H1 (cell line): ENCODE data around the gene SEL1L3. TPM values are rescaled to one million over a fixed set of nuclear protein-coding genes. Genes with fewer than 3 reads are reported as not detected.

Experiments used
- CTCF ChIA-PET: fragments of 300-600 bp; sonication (Branson Sonifier 250); formaldehyde crosslinking; loops from one replicate; lab custom pipeline; 2021; ENCODE audit not compliant: partially characterized antibody; lab: Charles Lee
- POLR2A ChIA-PET: fragments of 300-600 bp; sonication (Branson Sonifier 250); formaldehyde crosslinking; loops from one replicate; lab custom pipeline; 2021; ENCODE audit warnings: inconsistent platforms; ENCODE audit not compliant: partially characterized antibody; lab: Charles Lee
- DNase-seq, 2 experiments: peaks; one replicate each; pipeline versions ENCODE4 v3.0.0 to v3.0.0-alpha.2; 2010 to 2022; ENCODE audit warnings: low spot score in 2 of 2, low read depth in 1 of 2, mixed read lengths in 1 of 2
- FAIRE-seq: peaks from 2 replicates; lab custom pipeline; 2011; peaks lifted over from hg19 to GRCh38; lab: Jason Lieb, UNC
- H2AFZ ChIP-seq: 2 replicates; pipeline ENCODE4 v1.8.1; 2012; ENCODE audit warnings: low read length, inconsistent platforms
- H2AK5ac ChIP-seq: 2 replicates; pipeline ENCODE4 v1.6.1; 2013; ENCODE audit warnings: low read depth, low read length
- H2BK120ac ChIP-seq: replicated peaks from 2 replicates; pipeline ENCODE3; 2013; ENCODE audit warnings: low read depth, low read length, inconsistent platforms
- H2BK12ac ChIP-seq: 2 replicates; pipeline ENCODE4 v1.6.1; 2013; ENCODE audit warnings: low read depth, low read length
- H2BK15ac ChIP-seq: 2 replicates; pipeline ENCODE4 v1.6.1; 2013; ENCODE audit warnings: low read length
- H2BK20ac ChIP-seq: 2 replicates; pipeline ENCODE4 v1.6.1; 2013; ENCODE audit warnings: low read length
- H2BK5ac ChIP-seq: 2 replicates; pipeline ENCODE4 v1.6.1; 2013; ENCODE audit warnings: low read depth, low read length
- H3K14ac ChIP-seq: 2 replicates; pipeline ENCODE4 v1.6.1; 2013; ENCODE audit warnings: inconsistent platforms; ENCODE audit not compliant: insufficient read length
- H3K18ac ChIP-seq: 2 replicates; pipeline ENCODE4 v1.6.1; 2013; ENCODE audit warnings: low read length; ENCODE audit errors: extremely low read depth
- H3K23ac ChIP-seq: 2 replicates; pipeline ENCODE4 v1.6.1; 2013; ENCODE audit warnings: inconsistent platforms; ENCODE audit not compliant: insufficient read length
- H3K23me2 ChIP-seq: 2 replicates; pipeline ENCODE4 v1.6.1; 2013; ENCODE audit warnings: low read depth, low read length
- H3K27ac ChIP-seq: 2 replicates; pipeline ENCODE4 v1.6.1; 2011; ENCODE audit warnings: low read depth, low read length, inconsistent platforms
- H3K27me3 ChIP-seq, 4 experiments: replicated peaks in 1 of 4; 1 replicate in 1 of 4; 2 replicates in 3 of 4; pipeline versions ENCODE4 v1.6.1 to v1.8.1; 2011 to 2013; ENCODE audit warnings: low read length in 3 of 4, mild to moderate bottlenecking in 3 of 4, inconsistent platforms in 2 of 4, mixed read lengths in 2 of 4, moderate library complexity in 1 of 4; ENCODE audit not compliant: control insufficient read depth in 3 of 4, insufficient read depth in 3 of 4; ENCODE audit errors: extremely low read depth in 1 of 4
- H3K36me3 ChIP-seq, 4 experiments: 2 replicates each; pipeline versions ENCODE4 v1.6.1 to v1.8.1; 2011 to 2013; ENCODE audit warnings: mild to moderate bottlenecking in 4 of 4, low read length in 3 of 4, moderate library complexity in 2 of 4, control low read depth in 1 of 4, inconsistent platforms in 1 of 4; ENCODE audit not compliant: insufficient read depth in 4 of 4, control insufficient read depth in 2 of 4
- H3K4ac ChIP-seq: replicated peaks from 2 replicates; pipeline ENCODE3; 2013; ENCODE audit warnings: low read length, low read depth, mixed read lengths, inconsistent platforms; ENCODE audit not compliant: insufficient read length
- H3K4me1 ChIP-seq, 4 experiments: replicated peaks in 1 of 4; 1 replicate in 1 of 4; 2 replicates in 3 of 4; pipeline versions ENCODE4 v1.6.1 to v1.8.1; 2011 to 2013; ENCODE audit warnings: low read length in 3 of 4, inconsistent platforms in 2 of 4, mixed read lengths in 1 of 4; ENCODE audit not compliant: insufficient read depth in 4 of 4, control insufficient read depth in 3 of 4
- H3K4me2 ChIP-seq, 2 experiments: 2 replicates each; pipeline versions ENCODE4 v1.6.1 to v1.8.1; 2011 to 2013; ENCODE audit warnings: low read depth in 2 of 2, low read length in 2 of 2, control low read depth in 1 of 2, inconsistent platforms in 1 of 2, mild to moderate bottlenecking in 1 of 2; ENCODE audit not compliant: insufficient read depth in 1 of 2
- H3K4me3 ChIP-seq, 4 experiments: fragments of 200-600, 300-600 bp in 1 of 4; sonication (generic), shearing (Covaris generic), sonication (Bioruptor Twin) in 1 of 4; 2 replicates each; pipeline versions ENCODE4 v1.5.1 to v1.8.1; 2011 to 2016; ENCODE audit warnings: low read length in 4 of 4, low read depth in 3 of 4, control low read depth in 2 of 4, inconsistent platforms in 2 of 4, mild to moderate bottlenecking in 2 of 4, mixed read lengths in 1 of 4, moderate library complexity in 1 of 4; ENCODE audit not compliant: insufficient read depth in 2 of 4; ENCODE audit errors: extremely low read depth in 1 of 4
- H3K56ac ChIP-seq: replicated peaks from 2 replicates; pipeline ENCODE3; 2013; ENCODE audit warnings: low read depth, mild to moderate bottlenecking, mixed read lengths, low read length, inconsistent platforms; ENCODE audit not compliant: insufficient read length
- H3K79me1 ChIP-seq: 2 replicates; pipeline ENCODE4 v1.6.1; 2013; ENCODE audit warnings: low read depth, low read length, control low read depth
- H3K79me2 ChIP-seq, 2 experiments: 2 replicates each; pipeline versions ENCODE4 v1.6.1 to v1.8.1; 2012 to 2013; ENCODE audit warnings: low read length in 2 of 2, mild to moderate bottlenecking in 2 of 2, inconsistent platforms in 1 of 2; ENCODE audit not compliant: insufficient read depth in 2 of 2, control insufficient read depth in 1 of 2
- H3K9ac ChIP-seq, 4 experiments: replicated peaks in 1 of 4; 1 replicate in 1 of 4; 2 replicates in 3 of 4; pipeline versions ENCODE4 v1.6.1 to v1.8.1; 2011 to 2013; ENCODE audit warnings: low read depth in 3 of 4, low read length in 3 of 4, control low read depth in 2 of 4, mild to moderate bottlenecking in 2 of 4, moderate library complexity in 2 of 4, inconsistent platforms in 1 of 4; ENCODE audit errors: extremely low read depth in 1 of 4
- H3K9me3 ChIP-seq, 2 experiments: 2 replicates each; pipeline versions ENCODE4 v1.6.1 to v1.8.1; 2012 to 2013; ENCODE audit warnings: mild to moderate bottlenecking in 2 of 2, moderate library complexity in 2 of 2, control low read depth in 1 of 2, inconsistent platforms in 1 of 2, low read depth in 1 of 2, low read length in 1 of 2, mixed read lengths in 1 of 2; ENCODE audit not compliant: insufficient read depth in 2 of 2
- H4K20me1 ChIP-seq, 2 experiments: replicated peaks in 1 of 2; 2 replicates each; pipeline versions ENCODE3 to v1.8.1; 2011 to 2013; ENCODE audit warnings: inconsistent platforms in 2 of 2, low read length in 2 of 2, mild to moderate bottlenecking in 1 of 2; ENCODE audit not compliant: insufficient read depth in 2 of 2, control insufficient read depth in 1 of 2
- H4K5ac ChIP-seq: 2 replicates; pipeline ENCODE4 v1.6.1; 2013; ENCODE audit warnings: low read length, low read depth, mixed read lengths, inconsistent platforms; ENCODE audit not compliant: insufficient read length
- H4K8ac ChIP-seq: 2 replicates; pipeline ENCODE4 v1.8.0; 2013; ENCODE audit warnings: mild to moderate bottlenecking, moderate library complexity, low read length, inconsistent platforms; ENCODE audit not compliant: insufficient read depth; ENCODE audit errors: extremely low read depth
- H4K91ac ChIP-seq: replicated peaks from 2 replicates; pipeline ENCODE3; 2013; ENCODE audit warnings: low read length, mixed read lengths, inconsistent platforms; ENCODE audit not compliant: insufficient read length
- ASH2L ChIP-seq: fragments of 200-600, 300-600 bp; sonication (generic); IDR thresholded peaks from one replicate; pipeline ENCODE4 v1.7.1; 2017; ENCODE audit warnings: low read length
- BACH1 ChIP-seq: IDR thresholded peaks from 2 replicates; pipeline ENCODE4 v1.6.1; 2012; ENCODE audit warnings: low read length, improper control_type of control experiment
- CBX8 ChIP-seq: fragments of 300-800, 300-1000 bp; sonication (generic); IDR thresholded peaks from 2 replicates; pipeline ENCODE4 v1.7.1; 2016; ENCODE audit warnings: low read depth, low read length, borderline replicate concordance
- CTBP2 ChIP-seq: IDR thresholded peaks from 2 replicates; pipeline ENCODE4 v1.7.0; 2011; ENCODE audit warnings: borderline replicate concordance, mild to moderate bottlenecking, moderate library complexity, mixed read lengths, low read length; ENCODE audit not compliant: insufficient read depth, insufficient read length
- E2F6 ChIP-seq: IDR thresholded peaks from 2 replicates; pipeline ENCODE4 v1.6.1; 2012; ENCODE audit warnings: inconsistent platforms
- EZH2 ChIP-seq: fragments of 200-600 bp; sonication (generic); IDR thresholded peaks from 2 replicates; pipeline ENCODE4 v1.7.1; 2012; ENCODE audit warnings: low read depth, mild to moderate bottlenecking, moderate library complexity, low read length, inconsistent platforms; ENCODE audit not compliant: severe bottlenecking
- KDM4A ChIP-seq: IDR thresholded peaks from one replicate; pipeline ENCODE4 v1.7.1; 2012; ENCODE audit warnings: low read depth, mild to moderate bottlenecking, moderate library complexity, low read length, inconsistent platforms; ENCODE audit not compliant: severe bottlenecking
- PHF8 ChIP-seq: fragments of 200-600 bp; sonication (generic); conservative IDR thresholded peaks from 2 replicates; pipeline ENCODE4 v1.7.1; 2012; ENCODE audit warnings: low read depth, mild to moderate bottlenecking, inconsistent platforms, low read length, moderate library complexity
- POLR2A ChIP-seq, 2 experiments: IDR thresholded peaks; 1 replicate in 1 of 2; 2 replicates in 1 of 2; pipeline ENCODE4 v1.6.1; 2011; ENCODE audit warnings: low read depth in 2 of 2, low read length in 2 of 2, mild to moderate bottlenecking in 2 of 2; ENCODE audit errors: control extremely low read depth in 1 of 2
- RAD21 ChIP-seq, 2 experiments: IDR thresholded peaks in 1 of 2; conservative IDR thresholded peaks in 1 of 2; 2 replicates each; pipeline ENCODE4 v1.6.1; 2011; ENCODE audit warnings: low read depth in 2 of 2, low read length in 2 of 2, improper control_type of control experiment in 1 of 2, inconsistent platforms in 1 of 2, mild to moderate bottlenecking in 1 of 2, moderate library complexity in 1 of 2
- RXRA ChIP-seq: IDR thresholded peaks from 2 replicates; pipeline ENCODE4 v1.6.1; 2011; ENCODE audit warnings: low read depth, mild to moderate bottlenecking, low read length, moderate library complexity; ENCODE audit not compliant: insufficient read depth
- WGBS, 2 experiments: shearing (Covaris generic) in 1 of 2; methylation state at CpG; one replicate each; pipeline versions ENCODE4 v1.1.6 to v1.1.7; 2013 to 2015; ENCODE audit warnings: low lambda C conversion rate in 2 of 2, mixed read lengths in 2 of 2, inconsistent platforms in 1 of 2, low coverage in 1 of 2, missing lambda C conversion rate in 1 of 2; ENCODE audit not compliant: insufficient replicate concordance in 2 of 2, insufficient coverage in 1 of 2, insufficient read length in 1 of 2; ENCODE audit errors: extremely low coverage in 1 of 2, missing lambda C conversion rate in 1 of 2; 5-methylcytosine and 5-hydroxymethylcytosine counted together
- polyA plus RNA-seq, 7 experiments: library from polyadenylated mRNA; depleted of rRNA in 3 of 7; stranded (reverse) in 5 of 7; unstranded in 2 of 7; fragments of >200 nt in 5 of 7; fragments of 200-250 nt in 2 of 7; gene quantifications; 1 replicate in 5 of 7; 2 replicates in 1 of 7; 4 replicates in 1 of 7; pipeline versions ENCODE4 v1.2.1 to v1.2.3, GENCODE V29; 2011 to 2013; ENCODE audit warnings: missing spikeins in 2 of 7, mixed read lengths in 2 of 7
- total RNA-seq: library from RNA; stranded (reverse); fragmentation: NEBNext Ultra II Directional; extraction: Animal tissue kit (Norgen Biotek cat#: 25700); gene quantifications from 2 replicates; pipeline ENCODE4 v1.2.1, GENCODE V29; 2021

Gene SEL1L3
- total and polyA plus RNA-seq, 2 of the 8 experiments (the other 6 are each of a cell fraction or from before 2014, with no cell fraction given) = 18.2 to 54.0 TPM

DNA sequence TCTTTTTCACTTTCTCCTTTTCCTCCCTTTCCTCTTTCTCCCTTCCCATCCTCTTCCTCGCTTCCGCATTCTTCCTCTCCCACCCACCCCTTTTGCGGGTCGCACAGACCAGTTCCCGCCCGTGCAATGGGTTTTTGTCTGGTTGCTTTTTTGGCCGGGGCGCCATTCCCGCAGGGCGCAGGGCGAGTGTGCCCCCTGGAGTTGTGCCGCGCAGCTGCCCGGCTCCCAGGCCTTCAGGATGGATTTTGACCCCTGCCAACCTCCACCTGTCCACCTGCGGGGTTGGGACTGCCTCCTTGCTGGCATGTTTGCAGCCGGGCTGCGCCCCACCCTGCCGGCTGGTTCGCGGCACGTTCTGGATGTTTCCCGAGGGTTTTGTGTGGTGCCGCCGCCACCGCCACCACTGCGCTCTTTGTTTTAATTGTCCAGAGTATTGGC is 578 bp upstream of the SEL1L3 start:
- Histone ChIP-seq H2BK5ac (peak overlapping the region; percentile 66), H3K36me3 (no peaks in the 10 kb centered on the region), H2BK12ac (no peak overlapping the region), H2AFZ (no peak overlapping the region; the same call in 1 of the 2 replicates), H3K79me2 (peaks cover 0 to 33% of the 10 kb centered on the region in 2 experiments; a peak in 2 of 4 replicates), H3K23me2 (peaks cover 6% of the 10 kb centered on the region; the same call in 1 of the 2 replicates), H4K20me1 (peaks cover 0 to 1% of the 10 kb centered on the region in 2 experiments), H3K4me3 (peak overlapping the region; percentile 46 to 77 (median 62)), H4K91ac (peak overlapping the region; percentile 79), H3K14ac (no peak overlapping the region), H3K18ac (peak overlapping the region; percentile 92), H3K4ac (no peak overlapping the region), H2BK15ac (no peak overlapping the region), H3K9ac (peak overlapping the region in 3 of 4 experiments; percentile 31 to 87 (median 49); a peak in 6 of 7 replicates), H3K4me2 (peak overlapping the region; percentile 74 to 82), H3K27ac (peak overlapping the region; percentile 13; the same call in 1 of the 2 replicates), H3K56ac (peak overlapping the region; percentile 60), H4K8ac (peak overlapping the region; percentile 84; the same call in 1 of the 2 replicates), H3K27me3 (peaks cover 0 to 10% (median 0%) of the 10 kb centered on the region in 4 experiments; a peak in 2 of 7 replicates), H2BK120ac (no peak overlapping the region), H2BK20ac (no peak overlapping the region), H3K4me1 (peaks cover 3 to 13% (median 9%) of the 10 kb centered on the region in 4 experiments; a peak in 5 of 7 replicates), H3K9me3 (no peaks in the 10 kb centered on the region), H2AK5ac (no peak overlapping the region), H3K79me1 (no peaks in the 10 kb centered on the region), H4K5ac (peak overlapping the region; percentile 59), H3K23ac (no peak overlapping the region)
- CTCF ChIA-PET = interaction anchor here (1.9 to 3.0 kb wide), 2 partner anchors 9 to 49 kb away, joined by 12 to 13 read pairs; partner anchors contain the start of gene SMIM20
- WGBS, 2 experiments = 4% methylated on average over 24 of the region's 26 CpGs; no CpG with 5 or more reads in 1 of the 2 experiments
- DNase-seq (peak; percentile 21 to 82), FAIRE-seq (no peak)
- POLR2A ChIA-PET = interaction anchor here (0.7 to 2.4 kb wide), 8 partner anchors 8 to 167 kb away, joined by 3 to 6 read pairs (median 3); no protein-coding TSS in a partner anchor
- TF ChIP-seq POLR2A (IDR thresholded peaks at IDR 0.05; ENCODE audit: control extremely low read depth in 1 of 2, low read depth in 2 of 2, low read length in 2 of 2) = peak in 1 of 2 experiments; percentile 34; a peak in 1 of 3 replicates
- TF ChIP-seq ASH2L = peak; percentile 96
- no peak for TF ChIP-seq RXRA
- peak; percentile 22; the same call in 1 of the 2 replicates for TF ChIP-seq BACH1
- TF ChIP-seq EZH2 = peak; percentile 23
- peak in 1 of 2 experiments; percentile 42; a peak in 1 of 4 replicates for TF ChIP-seq RAD21 (IDR thresholded peaks at IDR 0.05 in 1 of 2, conservative IDR thresholded peaks at IDR 0.05 in 1 of 2; ENCODE audit: low read depth in 2 of 2, low read length in 2 of 2)
- peak; percentile 47; the same call in 1 of the 2 replicates for TF ChIP-seq E2F6
- TF ChIP-seq CBX8 = no peak
- peak; percentile 60 for TF ChIP-seq CTBP2
- TF ChIP-seq PHF8 = peak; percentile 31; the same call in 1 of the 2 replicates
- peak; percentile 23 for TF ChIP-seq KDM4A
